Tibial nerve (tissue), 4 donors: Measurements from ENCODE around the gene GNGT1. TPM values are rescaled to one million over a fixed set of nuclear protein-coding genes. Genes with fewer than 3 reads are reported as not detected.
"Not testable (repeated sequence)": the region's sequence is repeated elsewhere in the genome, so short reads cannot be mapped to it uniquely, and the experiment has no call there.

Source experiments
- DNase-seq, 2 donors: peaks; one replicate each; pipeline ENCODE4 v3.0.0-alpha.2; 2019; ENCODE audit warnings: low spot score in 2 of 2
- H3K27ac ChIP-seq, 4 donors: fragments of 200-600 bp; sonication (generic) in 3 of 4; one replicate each; pipeline ENCODE4 v1.5.1; 2017 to 2019; ENCODE audit warnings: mild to moderate bottlenecking in 1 of 4
- H3K27me3 ChIP-seq, 2 donors: fragments of 200-600 bp; sonication (generic) in 1 of 2; one replicate each; pipeline versions ENCODE4 v1.5.1 to v1.6.0; 2017 to 2019
- H3K36me3 ChIP-seq, 3 donors: fragments of 200-600 bp; sonication (generic); one replicate each; pipeline ENCODE4 v1.5.1; 2018 to 2019
- H3K4me1 ChIP-seq, 4 donors: fragments of 200-600 bp; sonication (generic) in 3 of 4; one replicate each; pipeline ENCODE4 v1.5.1; 2017 to 2019
- H3K4me3 ChIP-seq, 4 donors: fragments of 200-600 bp; sonication (generic) in 3 of 4; one replicate each; pipeline ENCODE4 v1.5.1; 2017 to 2019; ENCODE audit warnings: mild to moderate bottlenecking in 1 of 4, moderate library complexity in 1 of 4
- H3K9me3 ChIP-seq, 4 donors: fragments of 200-600 bp; sonication (generic) in 3 of 4; one replicate each; pipeline ENCODE4 v1.5.1; 2017 to 2019
- EP300 ChIP-seq, 2 donors: sonication (generic); formaldehyde crosslinking; IDR thresholded peaks; one replicate each; pipeline ENCODE4 v1.6.1; 2017; ENCODE audit warnings: antibody characterized with exemption in 2 of 2, mild to moderate bottlenecking in 1 of 2
- POLR2A ChIP-seq, 2 donors: fragments of 450-650 bp; IDR thresholded peaks; one replicate each; pipeline ENCODE4 v1.6.1; 2017; ENCODE audit warnings: antibody characterized with exemption in 2 of 2, mild to moderate bottlenecking in 2 of 2, moderate library complexity in 2 of 2
- WGBS, 2 donors: methylation state at CpG; one replicate each; pipeline ENCODE4 v1.1.5; 2018; 5-methylcytosine and 5-hydroxymethylcytosine counted together
- total RNA-seq, 4 donors: library from RNA; depleted of rRNA; stranded (reverse); fragments of >200 nt; gene quantifications; one replicate each; pipeline ENCODE4 v1.1.0, GENCODE V29; 2016
- TF ChIP-seq, protein P1 (sequence below), 5 experiments: fragments of 200-600 bp in 3 of 5; fragments of 450-650 bp in 2 of 5; sonication (generic) in 3 of 5; IDR thresholded peaks; one replicate each; pipeline ENCODE4 v1.5.1; 2016 to 2019; ENCODE audit warnings: antibody characterized with exemption in 5 of 5, mild to moderate bottlenecking in 3 of 5, moderate library complexity in 2 of 5

Gene GNGT1
- total RNA-seq, 4 donors from 2014 or later, result not detected

GRCh38 chr7:93916315-93916714 is 9.9 kb downstream of the GNGT1 start:
- not testable (repeated sequence) for H3K4me3 ChIP-seq, H3K27me3 ChIP-seq, DNase-seq, H3K27ac ChIP-seq, H3K36me3 ChIP-seq, H3K9me3 ChIP-seq
- WGBS, 2 donors, result 79% methylated on average over 4 of the region's 4 CpGs
- H3K4me1 ChIP-seq, result peaks cover 0 to 11% (median 0%) of the 10 kb centered on the region in 4 donors

DNA sequence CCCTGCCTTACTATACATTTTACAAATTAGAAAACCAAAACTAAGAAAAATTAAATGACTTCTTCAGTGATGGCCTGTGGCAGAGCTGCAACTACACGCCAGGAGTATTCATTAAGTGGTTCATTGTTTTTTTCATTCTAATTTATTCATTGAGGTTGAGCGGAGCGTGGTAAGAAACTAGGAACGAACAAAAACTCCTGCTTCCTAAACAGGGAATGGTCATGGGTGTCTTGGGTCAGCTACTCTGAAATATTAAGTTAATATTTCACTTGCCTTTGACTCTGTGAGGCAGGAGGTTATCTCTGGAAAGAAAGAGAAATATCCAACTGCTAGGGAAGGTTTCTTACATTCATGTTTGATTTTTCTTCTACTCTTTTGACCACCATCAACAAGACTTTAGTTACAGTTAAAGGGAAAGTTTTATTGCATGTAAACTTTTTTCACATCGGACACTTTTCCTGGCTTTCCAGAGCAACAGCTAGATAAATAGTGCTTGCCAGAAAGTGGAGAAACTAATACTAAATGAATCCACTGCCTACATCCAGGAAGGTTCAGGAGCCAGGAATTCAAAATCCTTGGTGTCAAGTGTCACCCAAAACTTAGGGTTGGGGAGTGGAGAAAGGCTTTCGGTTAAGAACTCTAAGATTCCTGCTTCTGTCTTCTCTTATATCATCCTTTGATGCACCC is 14.3 kb downstream of the GNGT1 start:
- TF ChIP-seq POLR2A (IDR thresholded peaks at IDR 0.05), result no peak
- TF ChIP-seq, protein P1, sequence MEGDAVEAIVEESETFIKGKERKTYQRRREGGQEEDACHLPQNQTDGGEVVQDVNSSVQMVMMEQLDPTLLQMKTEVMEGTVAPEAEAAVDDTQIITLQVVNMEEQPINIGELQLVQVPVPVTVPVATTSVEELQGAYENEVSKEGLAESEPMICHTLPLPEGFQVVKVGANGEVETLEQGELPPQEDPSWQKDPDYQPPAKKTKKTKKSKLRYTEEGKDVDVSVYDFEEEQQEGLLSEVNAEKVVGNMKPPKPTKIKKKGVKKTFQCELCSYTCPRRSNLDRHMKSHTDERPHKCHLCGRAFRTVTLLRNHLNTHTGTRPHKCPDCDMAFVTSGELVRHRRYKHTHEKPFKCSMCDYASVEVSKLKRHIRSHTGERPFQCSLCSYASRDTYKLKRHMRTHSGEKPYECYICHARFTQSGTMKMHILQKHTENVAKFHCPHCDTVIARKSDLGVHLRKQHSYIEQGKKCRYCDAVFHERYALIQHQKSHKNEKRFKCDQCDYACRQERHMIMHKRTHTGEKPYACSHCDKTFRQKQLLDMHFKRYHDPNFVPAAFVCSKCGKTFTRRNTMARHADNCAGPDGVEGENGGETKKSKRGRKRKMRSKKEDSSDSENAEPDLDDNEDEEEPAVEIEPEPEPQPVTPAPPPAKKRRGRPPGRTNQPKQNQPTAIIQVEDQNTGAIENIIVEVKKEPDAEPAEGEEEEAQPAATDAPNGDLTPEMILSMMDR (IDR thresholded peaks at IDR 0.05), result no peak
- no peak for TF ChIP-seq EP300 (IDR thresholded peaks at IDR 0.05)

GRCh38 chr7:93921186-93921585 is 14.8 kb downstream of the GNGT1 start:
- Histone ChIP-seq H3K27me3 (no peaks in the 10 kb centered on the region), H3K9me3 (no peaks in the 10 kb centered on the region), H3K36me3 (peaks cover 0 to 1% (median 0%) of the 10 kb centered on the region in 3 donors), H3K4me3 (peak overlapping the region; percentile 56 to 77 (median 72)), H3K4me1 (peaks cover 0 to 19% (median 0%) of the 10 kb centered on the region in 4 donors), H3K27ac (peak overlapping the region; percentile 83 to 95 (median 93))
- WGBS, 2 donors, result 10 to 16% methylated on average over 8 of the region's 8 CpGs
- no peak for TF ChIP-seq EP300 (IDR thresholded peaks at IDR 0.05)
- TF ChIP-seq, protein P1 (IDR thresholded peaks at IDR 0.05), result no peak
- TF ChIP-seq POLR2A (IDR thresholded peaks at IDR 0.05), result no peak
- DNase-seq, result no peak

More for the DNA sequence above, 14.3 kb downstream of the GNGT1 start:
- DNase-seq, result no peak
- 23 to 32% methylated on average over 6 of the region's 6 CpGs for WGBS, 2 donors
- Histone ChIP-seq H3K4me1 (peaks cover 0 to 19% (median 0%) of the 10 kb centered on the region in 4 donors), H3K27ac (peak overlapping the region; percentile 10 to 95 (median 89)), H3K36me3 (no peaks in the 10 kb centered on the region), H3K4me3 (peak overlapping the region in 3 of 4 donors; percentile 69 to 77 (median 75)), H3K27me3 (no peaks in the 10 kb centered on the region), H3K9me3 (no peaks in the 10 kb centered on the region)

- WGBS, 2 donors, result 1% methylated on average over 29 to 39 of the region's 39 CpGs
- Histone ChIP-seq H3K9me3 (no peaks in the 10 kb centered on the region), H3K27me3 (no peaks in the 10 kb centered on the region), H3K27ac (peak within 1 kb of the TSS; percentile 83 to 95 (median 93)), H3K36me3 (peaks cover 0 to 8% (median 0%) of the 10 kb centered on the region in 3 donors), H3K4me3 (peak within 1 kb of the TSS; percentile 56 to 77 (median 72)), H3K4me1 (peaks cover 0 to 19% (median 0%) of the 10 kb centered on the region in 4 donors)
- peak; percentile 52 to 61 for DNase-seq
- TF ChIP-seq, protein P1 (IDR thresholded peaks at IDR 0.05), result no peak
- TF ChIP-seq EP300 (IDR thresholded peaks at IDR 0.05) (peak in 1 of 2 donors; percentile 77), POLR2A (IDR thresholded peaks at IDR 0.05) (no peak)
Measured at GRCh38 chr7:93921607-93922566, 15.5 kb downstream of the GNGT1 start, which contains the start of gene GNG11. Gene GNG11 (plus strand): TSS chr7:93921735. CDS start chr7:93922138, 403 bp downstream.

GRCh38 chr7:93923296-93923695 is 16.9 kb downstream of the GNGT1 start:
- WGBS, 2 donors, result 11 to 13% methylated on average over 6 of the region's 6 CpGs
- Histone ChIP-seq H3K4me1 (peaks cover 0 to 28% (median 0%) of the 10 kb centered on the region in 4 donors), H3K36me3 (peaks cover 0 to 12% (median 0%) of the 10 kb centered on the region in 3 donors), H3K9me3 (no peaks in the 10 kb centered on the region), H3K27ac (peak overlapping the region; percentile 83 to 95 (median 93)), H3K27me3 (no peaks in the 10 kb centered on the region), H3K4me3 (peak overlapping the region; percentile 11 to 77 (median 66))
- TF ChIP-seq POLR2A (IDR thresholded peaks at IDR 0.05), result no peak
- TF ChIP-seq, protein P1 (IDR thresholded peaks at IDR 0.05), result no peak
- no peak for TF ChIP-seq EP300 (IDR thresholded peaks at IDR 0.05)
- DNase-seq, result no peak
